Endodermal cell (in vitro differentiated cells): ENCODE results near the gene MIPEP. TPM values are rescaled to one million over a fixed set of nuclear protein-coding genes. Genes with fewer than 3 reads are reported as not detected.

Experiments
- DNase-seq: peaks from one replicate; pipeline ENCODE4 v3.0.0-alpha.2; 2017
- H3K27ac ChIP-seq: 2 replicates; pipeline ENCODE4 v1.5.1; 2013; ENCODE audit warnings: mild to moderate bottlenecking, low read depth, low read length, moderate library complexity
- H3K27me3 ChIP-seq: 2 replicates; pipeline ENCODE4 v1.6.1; 2013; ENCODE audit warnings: mild to moderate bottlenecking, low read length, moderate library complexity; ENCODE audit not compliant: insufficient read depth, control insufficient read depth, poor library complexity, severe bottlenecking
- H3K36me3 ChIP-seq: 2 replicates; pipeline ENCODE4 v1.7.0; 2013; ENCODE audit warnings: mild to moderate bottlenecking, low read length, moderate library complexity; ENCODE audit not compliant: control insufficient read depth, insufficient read depth
- H3K4me1 ChIP-seq: one replicate; pipeline ENCODE4 v1.7.0; 2013; ENCODE audit warnings: low read length; ENCODE audit not compliant: control insufficient read depth, insufficient read depth
- H3K4me3 ChIP-seq: 2 replicates; pipeline ENCODE4 v1.5.1; 2013; ENCODE audit warnings: mild to moderate bottlenecking, low read length, moderate library complexity
- H3K9ac ChIP-seq: 2 replicates; pipeline ENCODE4 v1.6.1; 2013; ENCODE audit warnings: mild to moderate bottlenecking, low read length, moderate library complexity; ENCODE audit not compliant: poor library complexity, severe bottlenecking; ENCODE audit errors: extremely low read depth
- H3K9me3 ChIP-seq: 2 replicates; pipeline ENCODE4 v1.6.1; 2013; ENCODE audit warnings: mild to moderate bottlenecking, low read length, moderate library complexity; ENCODE audit not compliant: control insufficient read depth
- H3K27ac Mint-ChIP-seq: 2 replicates; pipeline ENCODE4 v1.8.0; 2020; ENCODE audit warnings: mixed read lengths
- H3K27me3 Mint-ChIP-seq: 2 replicates; pipeline ENCODE4 v1.8.0; 2021; ENCODE audit warnings: mild to moderate bottlenecking, mixed read lengths; ENCODE audit not compliant: insufficient read depth
- H3K36me3 Mint-ChIP-seq: 2 replicates; pipeline ENCODE4 v1.8.0; 2020; ENCODE audit warnings: low read depth, mixed read lengths
- H3K4me1 Mint-ChIP-seq: 2 replicates; pipeline ENCODE4 v1.8.0; 2020; ENCODE audit warnings: mixed read lengths
- H3K4me3 Mint-ChIP-seq: 2 replicates; pipeline ENCODE4 v1.8.0; 2020; ENCODE audit warnings: mild to moderate bottlenecking, moderate library complexity, mixed read lengths
- H3K9me3 Mint-ChIP-seq: 2 replicates; pipeline ENCODE4 v1.8.0; 2020; ENCODE audit warnings: mild to moderate bottlenecking, mixed read lengths
- WGBS, 2 experiments: methylation state at CpG; one replicate each; pipeline versions ENCODE4 v1.1.5 to v1.1.7; 2013; ENCODE audit warnings: missing lambda C conversion rate in 2 of 2, mixed read lengths in 1 of 2; ENCODE audit not compliant: insufficient coverage in 1 of 2, insufficient read length in 1 of 2; 5-methylcytosine and 5-hydroxymethylcytosine counted together
- total RNA-seq, 2 donors: library from RNA; stranded (reverse); fragmentation: NEBNext Ultra II Directional in 1 of 2; extraction: Animal tissue kit (Norgen Biotek cat#: 25700) in 1 of 2; gene quantifications; 2 replicates in 1 of 2; 3 replicates in 1 of 2; pipeline ENCODE4 v1.2.1, GENCODE V29; 2021
- TF ChIP-seq, protein P1 (sequence below): fragments of 200-600 bp; sonication (generic); conservative IDR thresholded peaks from 2 replicates; pipeline ENCODE4 v1.5.0; 2021; ENCODE audit warnings: antibody characterized with exemption, mild to moderate bottlenecking

The MIPEP gene
- total RNA-seq, 2 donors from 2014 or later = 23.1 to 23.9 TPM

DNA sequence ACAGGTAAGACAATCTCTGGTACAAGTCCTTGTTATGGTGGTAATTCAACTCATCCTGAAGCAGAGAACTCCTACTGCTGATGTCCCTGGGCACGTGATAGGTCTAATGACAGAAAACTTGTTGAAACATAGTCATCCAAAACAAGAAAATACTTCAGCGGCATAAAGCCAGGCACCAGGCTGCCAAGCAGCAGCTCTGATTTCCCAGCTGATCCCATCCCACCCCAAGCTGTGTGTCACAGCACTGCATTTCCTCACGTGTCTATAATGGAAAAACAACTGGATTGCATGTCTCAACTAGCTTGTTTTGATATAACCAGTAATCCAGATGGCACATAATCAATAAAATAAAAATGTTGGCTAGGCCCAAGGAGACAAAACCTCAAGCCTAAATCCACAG is 64.8 kb downstream of the MIPEP start:
- H3K4me3 ChIP-seq = no peak overlapping the region
- H3K27ac ChIP-seq = no peak overlapping the region
- peaks cover 20% of the 10 kb centered on the region for H3K9me3 ChIP-seq
- peaks cover 4% of the 10 kb centered on the region for H3K36me3 ChIP-seq
- H3K9me3 Mint-ChIP-seq = peaks cover 6% of the 10 kb centered on the region
- H3K27me3 ChIP-seq = no peaks in the 10 kb centered on the region
- no peak overlapping the region for H3K27ac Mint-ChIP-seq
- TF ChIP-seq, protein P1, sequence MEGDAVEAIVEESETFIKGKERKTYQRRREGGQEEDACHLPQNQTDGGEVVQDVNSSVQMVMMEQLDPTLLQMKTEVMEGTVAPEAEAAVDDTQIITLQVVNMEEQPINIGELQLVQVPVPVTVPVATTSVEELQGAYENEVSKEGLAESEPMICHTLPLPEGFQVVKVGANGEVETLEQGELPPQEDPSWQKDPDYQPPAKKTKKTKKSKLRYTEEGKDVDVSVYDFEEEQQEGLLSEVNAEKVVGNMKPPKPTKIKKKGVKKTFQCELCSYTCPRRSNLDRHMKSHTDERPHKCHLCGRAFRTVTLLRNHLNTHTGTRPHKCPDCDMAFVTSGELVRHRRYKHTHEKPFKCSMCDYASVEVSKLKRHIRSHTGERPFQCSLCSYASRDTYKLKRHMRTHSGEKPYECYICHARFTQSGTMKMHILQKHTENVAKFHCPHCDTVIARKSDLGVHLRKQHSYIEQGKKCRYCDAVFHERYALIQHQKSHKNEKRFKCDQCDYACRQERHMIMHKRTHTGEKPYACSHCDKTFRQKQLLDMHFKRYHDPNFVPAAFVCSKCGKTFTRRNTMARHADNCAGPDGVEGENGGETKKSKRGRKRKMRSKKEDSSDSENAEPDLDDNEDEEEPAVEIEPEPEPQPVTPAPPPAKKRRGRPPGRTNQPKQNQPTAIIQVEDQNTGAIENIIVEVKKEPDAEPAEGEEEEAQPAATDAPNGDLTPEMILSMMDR = no peak
- peaks cover 13% of the 10 kb centered on the region for H3K36me3 Mint-ChIP-seq
- H3K4me3 Mint-ChIP-seq = no peak overlapping the region
- no peaks in the 10 kb centered on the region for H3K27me3 Mint-ChIP-seq
- DNase-seq = no peak
- no peaks in the 10 kb centered on the region for H3K4me1 Mint-ChIP-seq
- no peak overlapping the region for H3K9ac ChIP-seq
- H3K4me1 ChIP-seq = no peaks in the 10 kb centered on the region
- 69 to 72% methylated on average over 2 to 3 of the region's 3 CpGs for WGBS, 2 experiments

DNA sequence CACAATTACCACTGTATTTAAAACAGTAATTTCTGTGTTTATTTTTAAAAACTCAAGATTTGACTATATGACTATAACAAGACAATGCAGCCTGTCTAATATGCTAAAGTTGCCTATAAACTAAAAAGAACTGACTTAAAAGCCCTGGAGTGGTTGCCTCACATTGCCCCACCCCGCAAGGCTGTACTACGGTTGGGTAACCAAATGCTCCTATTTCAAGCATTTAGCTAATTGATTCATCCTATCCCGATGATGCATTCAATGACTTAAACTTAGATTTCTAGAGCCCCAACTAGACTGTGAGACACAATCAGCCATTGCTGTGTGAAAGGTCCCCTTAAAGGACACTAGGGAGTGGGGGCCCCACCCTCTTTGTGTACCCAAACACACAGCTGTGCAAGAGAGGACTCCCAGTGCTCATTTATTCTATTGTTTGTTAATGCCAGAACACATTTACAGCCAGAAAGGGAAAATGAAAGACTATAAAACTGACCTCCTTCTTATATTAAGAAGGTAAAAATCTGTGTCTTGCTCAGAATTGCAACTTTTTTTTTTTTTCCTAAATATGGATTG is 66.9 kb downstream of the MIPEP start:
- H3K36me3 ChIP-seq = peaks cover 4% of the 10 kb centered on the region
- no peak overlapping the region for H3K27ac ChIP-seq
- TF ChIP-seq, protein P1 = no peak
- Mint-ChIP-seq H3K4me1 (no peaks in the 10 kb centered on the region), H3K36me3 (peaks cover 7% of the 10 kb centered on the region), H3K9me3 (peaks cover 2% of the 10 kb centered on the region), H3K27ac (no peak overlapping the region), H3K4me3 (no peak overlapping the region), H3K27me3 (no peaks in the 10 kb centered on the region)
- H3K9ac ChIP-seq = no peak overlapping the region
- no peaks in the 10 kb centered on the region for H3K4me1 ChIP-seq
- peaks cover 11% of the 10 kb centered on the region for H3K9me3 ChIP-seq
- no peak overlapping the region for H3K4me3 ChIP-seq
- H3K27me3 ChIP-seq = no peaks in the 10 kb centered on the region
- no peak for DNase-seq
- 89 to 93% methylated on average over 3 of the region's 3 CpGs for WGBS, 2 experiments

DNA sequence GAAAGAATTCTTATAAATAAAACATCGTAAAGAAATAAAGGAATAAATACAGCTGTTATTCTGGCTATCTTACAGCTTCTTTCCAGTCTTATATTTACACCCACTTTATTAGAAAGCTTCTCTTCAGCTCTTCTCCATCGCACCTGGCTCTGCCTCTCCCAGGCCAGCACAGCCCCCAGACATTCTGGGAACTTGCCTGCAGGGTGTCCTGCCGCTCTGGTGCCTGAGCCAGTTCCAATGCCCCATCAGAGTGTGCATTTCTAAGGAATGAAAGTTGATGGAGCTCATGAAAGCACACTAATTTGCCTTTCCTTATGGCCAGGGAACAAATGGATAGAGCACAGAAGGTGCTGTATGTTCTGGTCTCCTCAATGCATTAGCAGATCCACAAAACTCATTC is 68.7 kb downstream of the MIPEP start:
- no peaks in the 10 kb centered on the region for H3K4me1 Mint-ChIP-seq
- no peaks in the 10 kb centered on the region for H3K27me3 Mint-ChIP-seq
- Histone ChIP-seq H3K27me3 (no peaks in the 10 kb centered on the region), H3K4me1 (no peaks in the 10 kb centered on the region), H3K27ac (no peak overlapping the region), H3K4me3 (no peak overlapping the region), H3K9ac (no peak overlapping the region), H3K9me3 (no peaks in the 10 kb centered on the region), H3K36me3 (no peaks in the 10 kb centered on the region)
- no peak for DNase-seq
- H3K4me3 Mint-ChIP-seq = no peak overlapping the region
- H3K27ac Mint-ChIP-seq = no peak overlapping the region
- no peaks in the 10 kb centered on the region for H3K9me3 Mint-ChIP-seq
- TF ChIP-seq, protein P1 = no peak
- 91% methylated on average over 3 of the region's 3 CpGs; no CpG with 5 or more reads in 1 of the 2 experiments for WGBS, 2 experiments
- H3K36me3 Mint-ChIP-seq = peaks cover 2% of the 10 kb centered on the region
